Right lobe of liver (tissue), 6 donors: ENCODE data around the gene CLDN7. TPM values are rescaled to one million over a fixed set of nuclear protein-coding genes. Genes with fewer than 3 reads are reported as not detected.
A peak's percentile ranks its signal among the peaks of the same experiment; 100 is the strongest.
"Not testable (repeated sequence)": the region's sequence is repeated elsewhere in the genome, so short reads cannot be mapped to it uniquely, and the experiment has no call there.

Experiments
- ATAC-seq, 4 donors: fragments of 200-7000 bp; cut with Tn5 transposase; one replicate each; pipeline ENCODE4 v1.9.1; 2020; ENCODE audit warnings: mild to moderate bottlenecking in 4 of 4, moderate library complexity in 4 of 4
- DNase-seq, 3 donors: peaks; one replicate each; pipeline ENCODE4 v3.0.0-alpha.2; 2020
- H3K27ac ChIP-seq, 3 donors: fragments of 200-600 bp; one replicate each; pipeline ENCODE4 v1.8.0; 2022
- H3K27me3 ChIP-seq, 2 donors: fragments of 200-600 bp; one replicate each; pipeline ENCODE4 v1.8.0; 2022
- H3K36me3 ChIP-seq, 4 donors: fragments of 200-600 bp; sonication (generic) in 1 of 4; one replicate each; pipeline versions ENCODE4 v1.5.1 to v1.8.0; 2017 to 2022; ENCODE audit warnings: control low read depth in 1 of 4
- H3K4me1 ChIP-seq, 4 donors: fragments of 200-600 bp; sonication (generic) in 1 of 4; one replicate each; pipeline versions ENCODE4 v1.5.1 to v1.8.0; 2017 to 2022; ENCODE audit warnings: control low read depth in 1 of 4
- H3K4me3 ChIP-seq, 3 donors: fragments of 200-600 bp; one replicate each; pipeline ENCODE4 v1.8.0; 2022
- H3K9me3 ChIP-seq, 4 donors: fragments of 200-600 bp; sonication (generic) in 1 of 4; one replicate each; pipeline versions ENCODE4 v1.5.1 to v1.8.0; 2017 to 2022; ENCODE audit warnings: control low read depth in 1 of 4
- CTCF ChIP-seq, 4 donors: fragments of 200-600 bp in 3 of 4; fragments of 450-650 bp in 1 of 4; IDR thresholded peaks; one replicate each; pipeline versions ENCODE4 v1.5.1 to v1.8.0; 2016 to 2022; ENCODE audit warnings: antibody characterized with exemption in 4 of 4, mild to moderate bottlenecking in 2 of 4
- POLR2A ChIP-seq: fragments of 450-650 bp; IDR thresholded peaks from one replicate; pipeline ENCODE4 v1.6.1; 2017; ENCODE audit warnings: antibody characterized with exemption, mild to moderate bottlenecking
- WGBS: methylation state at CpG from one replicate; pipeline ENCODE4 v1.1.6; 2018; ENCODE audit warnings: low coverage, low lambda C conversion rate; ENCODE audit not compliant: insufficient coverage; ENCODE audit errors: missing lambda C conversion rate; 5-methylcytosine and 5-hydroxymethylcytosine counted together
- intact Hi-C, 2 donors: fragments of 100-400 bp; cut with DNase I; formaldehyde crosslinking; loops; one replicate each; pipeline versions ENCODE4 v1.11.2 to v1.14.1; 2022
- total RNA-seq, 6 experiments: library from RNA; depleted of rRNA in 2 of 6; stranded (reverse); fragments of >200 nt in 2 of 6; fragmentation: NEBNext Ultra II Directional in 3 of 6; extraction: Animal tissue kit (Norgen Biotek cat#: 25700) in 3 of 6; gene quantifications; one replicate each; pipeline versions ENCODE4 v1.1.0 to v1.2.4, GENCODE V29; 2016 to 2023
- donor health status: DM: no; HTN: yes; CAD: no.
- donor health status: DM: no; HTN: no; CAD: no.
- donor health status: DM: no; HTN: no; CAD: no.
- donor health status: DM: no; HTN: yes; CAD: no.
- donor health status: DM: no; HTN: yes; CAD: no.

Gene CLDN7
- total RNA-seq, 6 experiments from 2014 or later = 9.6 to 114 (median 23.3) TPM

DNA sequence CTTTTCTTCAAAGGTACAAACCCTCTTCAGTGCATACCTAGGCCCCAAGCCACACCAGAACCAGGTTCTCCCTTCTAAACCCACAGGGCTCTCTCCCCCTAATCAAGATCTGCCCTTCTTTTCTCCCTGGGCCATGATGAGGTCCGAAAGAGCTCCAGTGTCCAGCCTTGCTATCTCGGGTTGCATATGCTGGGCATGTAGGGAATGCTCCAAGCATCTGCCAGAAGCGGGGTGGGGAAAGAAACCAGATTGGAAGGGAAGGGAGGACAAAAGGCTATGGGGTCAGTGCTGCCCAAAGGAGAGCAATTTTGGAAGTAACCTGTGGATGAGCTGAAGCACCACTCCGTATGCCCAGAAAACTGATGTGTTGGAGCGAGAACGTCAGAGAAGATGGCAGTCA lies 13.1 kb downstream of the CLDN7 start:
- H3K27me3 ChIP-seq = no peaks in the 10 kb centered on the region
- DNase-seq (no peak), ATAC-seq (no peak)
- no peak overlapping the region for H3K4me3 ChIP-seq
- TF ChIP-seq POLR2A (no peak), CTCF (IDR thresholded peaks at IDR 0.05) (no peak)
- H3K27ac ChIP-seq = no peak overlapping the region
- 90% methylated on average over 4 of the region's 6 CpGs for WGBS
- intact Hi-C loops = no loop called here
- peaks cover 0 to 28% (median 8%) of the 10 kb centered on the region in 4 donors for H3K4me1 ChIP-seq
- H3K9me3 ChIP-seq = no peaks in the 10 kb centered on the region
- H3K36me3 ChIP-seq = peaks cover 0 to 29% (median 10%) of the 10 kb centered on the region in 4 donors

DNA sequence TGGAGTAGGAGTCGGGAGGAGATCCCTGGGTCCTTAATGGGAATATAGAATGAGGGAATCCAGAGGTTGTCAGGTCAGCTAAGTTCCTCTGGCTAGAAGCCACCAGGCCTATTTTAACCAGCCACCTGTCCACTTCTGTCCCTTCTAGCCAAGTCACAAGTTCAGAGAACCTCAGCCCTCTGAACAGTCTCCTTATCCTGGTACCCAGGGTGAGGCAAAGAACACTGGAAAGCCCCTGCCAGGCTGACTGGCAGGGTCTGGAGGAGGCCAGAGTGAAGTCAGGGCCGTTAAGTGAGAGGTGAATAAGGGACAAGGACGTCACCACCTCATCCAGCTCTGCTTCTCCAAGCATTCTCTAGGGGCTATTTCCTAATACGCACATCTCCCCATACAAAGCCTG lies 13.5 kb downstream of the CLDN7 start:
- TF ChIP-seq POLR2A = no peak
- no peak for TF ChIP-seq CTCF (IDR thresholded peaks at IDR 0.05)
- intact Hi-C loops = no loop called here
- no peaks in the 10 kb centered on the region for H3K9me3 ChIP-seq
- H3K27me3 ChIP-seq = no peaks in the 10 kb centered on the region
- no peak for ATAC-seq
- H3K36me3 ChIP-seq = peaks cover 0 to 30% (median 11%) of the 10 kb centered on the region in 4 donors
- H3K4me1 ChIP-seq = peaks cover 0 to 28% (median 8%) of the 10 kb centered on the region in 4 donors
- no peak overlapping the region for H3K4me3 ChIP-seq
- 61% methylated on average over 3 of the region's 4 CpGs for WGBS
- DNase-seq = no peak
- H3K27ac ChIP-seq = no peak overlapping the region

DNA sequence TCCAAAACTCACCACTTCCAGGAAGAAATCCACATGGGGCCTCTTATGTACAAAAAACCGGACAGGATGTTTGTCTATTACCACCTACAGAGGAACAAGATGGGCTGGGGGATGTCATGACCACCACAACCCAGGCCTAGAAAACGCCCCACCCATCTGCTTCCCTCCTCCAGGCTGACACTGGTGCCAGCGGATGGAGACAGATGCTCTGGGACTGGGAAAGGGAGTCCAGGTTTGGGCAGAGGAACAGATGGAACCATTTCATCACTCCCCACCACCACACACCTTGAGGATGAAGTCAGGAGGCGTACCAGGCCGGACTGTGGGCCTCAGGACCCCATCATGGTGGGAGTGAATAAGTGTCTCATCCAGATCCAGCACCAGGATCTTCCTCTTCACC lies 15.5 kb downstream of the CLDN7 start:
- no peaks in the 10 kb centered on the region for H3K9me3 ChIP-seq
- no peak overlapping the region for H3K27ac ChIP-seq
- ATAC-seq (no peak), DNase-seq (no peak)
- H3K27me3 ChIP-seq = no peaks in the 10 kb centered on the region
- 89% methylated on average over 5 of the region's 5 CpGs for WGBS
- intact Hi-C loops = no loop called here
- H3K4me1 ChIP-seq = peaks cover 0 to 23% (median 6%) of the 10 kb centered on the region in 4 donors
- TF ChIP-seq CTCF (IDR thresholded peaks at IDR 0.05) (no peak), POLR2A (no peak)
- H3K36me3 ChIP-seq = peaks cover 0 to 30% (median 11%) of the 10 kb centered on the region in 4 donors
- no peak overlapping the region for H3K4me3 ChIP-seq

DNA sequence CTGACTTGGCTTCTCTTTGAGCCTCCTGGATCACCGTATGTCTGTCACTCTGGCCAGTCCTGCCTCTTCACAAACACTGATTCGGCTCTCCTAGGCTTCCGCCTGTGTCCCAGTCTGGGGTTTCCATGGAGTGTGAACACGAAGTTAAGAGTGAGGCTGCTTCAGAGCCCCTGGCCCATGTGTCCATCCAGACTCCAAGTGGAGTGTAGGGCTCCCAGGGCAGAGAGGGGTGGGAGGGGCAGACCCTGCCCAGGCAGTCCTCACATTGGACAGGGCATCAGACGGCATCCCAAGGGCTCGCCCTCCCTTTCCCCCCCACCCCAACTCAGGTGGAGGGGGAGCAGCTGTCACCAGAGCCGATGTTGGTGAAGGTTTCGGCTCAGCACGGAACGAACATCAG lies 18.4 kb downstream of the CLDN7 start:
- WGBS = 67% methylated on average over 6 of the region's 10 CpGs
- intact Hi-C loops, ATAC-seq, DNase-seq, H3K9me3 ChIP-seq, H3K27me3 ChIP-seq: not testable (repeated sequence)
- peak overlapping the region in 2 of 3 donors; percentile 84 to 90 for H3K4me3 ChIP-seq
- H3K36me3 ChIP-seq = peaks cover 5 to 40% (median 18%) of the 10 kb centered on the region in 4 donors
- peaks cover 0 to 27% (median 8%) of the 10 kb centered on the region in 4 donors for H3K4me1 ChIP-seq
- H3K27ac ChIP-seq = peak overlapping the region in 2 of 3 donors; percentile 97 to 99

GRCh38 chr17:7243453-7243729 lies 18.9 kb downstream of the CLDN7 start:
- Histone ChIP-seq H3K4me3 (peak overlapping the region; percentile 84 to 90 (median 88)), H3K9me3 (no peaks in the 10 kb centered on the region), H3K27me3 (no peaks in the 10 kb centered on the region), H3K27ac (peak overlapping the region; percentile 95 to 99 (median 97)), H3K36me3 (peaks cover 5 to 40% (median 18%) of the 10 kb centered on the region in 4 donors), H3K4me1 (peaks cover 0 to 23% (median 8%) of the 10 kb centered on the region in 4 donors)
- ATAC-seq = no peak
- TF ChIP-seq CTCF (IDR thresholded peaks at IDR 0.05) (no peak), POLR2A (no peak)
- DNase-seq = no peak
- WGBS = 6% methylated on average over 2 of the region's 2 CpGs
- intact Hi-C loops = no loop called here
